Ascending aorta (tissue), 2 donors: ENCODE data around the gene VSIG10L2. TPM values are rescaled to one million over a fixed set of nuclear protein-coding genes. Genes with fewer than 3 reads are reported as not detected.
A peak's percentile ranks its signal among the peaks of the same experiment; 100 is the strongest.

Experiments used
- DNase-seq, 2 donors: peaks; one replicate each; pipeline ENCODE4 v3.0.0-alpha.2; 2019; ENCODE audit warnings: low spot score in 2 of 2
- H3K27ac ChIP-seq, 2 donors: fragments of 200-600 bp; sonication (generic); one replicate each; pipeline ENCODE4 v1.5.1; 2016 to 2017; ENCODE audit warnings: mild to moderate bottlenecking in 1 of 2
- H3K27me3 ChIP-seq: fragments of 200-600 bp; sonication (generic); one replicate; pipeline ENCODE4 v1.5.1; 2017
- H3K36me3 ChIP-seq, 2 donors: fragments of 200-600 bp; sonication (generic); one replicate each; pipeline ENCODE4 v1.5.1; 2016
- H3K4me1 ChIP-seq, 2 donors: fragments of 200-600 bp; sonication (generic); one replicate each; pipeline ENCODE4 v1.5.1; 2016 to 2017; ENCODE audit warnings: mild to moderate bottlenecking in 1 of 2
- H3K4me3 ChIP-seq, 2 donors: fragments of 200-600 bp; sonication (generic); one replicate each; pipeline ENCODE4 v1.5.1; 2016 to 2017; ENCODE audit warnings: mild to moderate bottlenecking in 1 of 2
- H3K9me3 ChIP-seq, 2 donors: fragments of 200-600 bp; sonication (generic); one replicate each; pipeline ENCODE4 v1.5.1; 2016
- CTCF ChIP-seq, 3 experiments: fragments of 200-600 bp in 2 of 3; fragments of 450-650 bp in 1 of 3; sonication (generic) in 2 of 3; IDR thresholded peaks; one replicate each; pipeline ENCODE4 v1.5.1; 2016 to 2019; ENCODE audit warnings: antibody characterized with exemption in 3 of 3, mild to moderate bottlenecking in 1 of 3, moderate library complexity in 1 of 3
- intact Hi-C: fragments of 100-400 bp; cut with DNase I; formaldehyde crosslinking; loops from one replicate; pipeline ENCODE4 v1.15.1; 2023
- total RNA-seq: library from RNA; depleted of rRNA; stranded (reverse); fragments of >200 nt; gene quantifications from one replicate; pipeline ENCODE4 v1.1.0, GENCODE V29; 2016

The VSIG10L2 gene
- not detected for total RNA-seq

GRCh38 chr11:125945797-125946520 lies at the start of gene VSIG10L2:
TSS of gene VSIG10L2 (plus strand) at chr11:125946044. CDS start at chr11:125946056, 12 bp downstream.
- Histone ChIP-seq H3K36me3 (no peaks in the 10 kb centered on the region), H3K9me3 (no peaks in the 10 kb centered on the region), H3K4me1 (no peaks in the 10 kb centered on the region), H3K27me3 (no peaks in the 10 kb centered on the region), H3K4me3 (no peak within 1 kb of the TSS), H3K27ac (no peak within 1 kb of the TSS)
- intact Hi-C loops = no loop called here
- no peak for TF ChIP-seq CTCF (IDR thresholded peaks at IDR 0.05)
- no peak for DNase-seq

GRCh38 chr11:125901872-125902271 lies 44.0 kb upstream of the VSIG10L2 start:
- H3K4me1 ChIP-seq = peaks cover 2 to 8% of the 10 kb centered on the region in 2 donors
- H3K36me3 ChIP-seq = peaks cover 7% of the 10 kb centered on the region in 2 donors
- H3K4me3 ChIP-seq = peak overlapping the region in 1 of 2 donors; percentile 61
- DNase-seq = no peak
- H3K27ac ChIP-seq = no peak overlapping the region
- peaks cover 5% of the 10 kb centered on the region for H3K27me3 ChIP-seq
- no peaks in the 10 kb centered on the region for H3K9me3 ChIP-seq
- intact Hi-C loops = loop anchor here (5.0 kb wide), 2 partner anchors 210 to 310 kb away; partner anchors contain the start of gene STT3A
- no peak for TF ChIP-seq CTCF (IDR thresholded peaks at IDR 0.05)

GRCh38 chr11:125902277-125902926 lies 43.4 kb upstream of the VSIG10L2 start:
- H3K27me3 ChIP-seq = peaks cover 5% of the 10 kb centered on the region
- H3K4me3 ChIP-seq = peak overlapping the region; percentile 61 to 63
- H3K27ac ChIP-seq = peak overlapping the region; percentile 66 to 83
- intact Hi-C loops = loop anchor here (5.0 kb wide), 2 partner anchors 210 to 310 kb away; partner anchors contain the start of gene STT3A
- TF ChIP-seq CTCF (IDR thresholded peaks at IDR 0.05) = no peak
- no peak for DNase-seq
- H3K4me1 ChIP-seq = peaks cover 2 to 8% of the 10 kb centered on the region in 2 donors
- H3K36me3 ChIP-seq = peaks cover 7% of the 10 kb centered on the region in 2 donors
- no peaks in the 10 kb centered on the region for H3K9me3 ChIP-seq

- peak within 1 kb of the TSS; percentile 66 to 83 for H3K27ac ChIP-seq
- H3K4me3 ChIP-seq = peak within 1 kb of the TSS; percentile 61 to 63
- H3K27me3 ChIP-seq = peaks cover 5% of the 10 kb centered on the region
- peaks cover 7% of the 10 kb centered on the region in 2 donors for H3K36me3 ChIP-seq
- H3K9me3 ChIP-seq = no peaks in the 10 kb centered on the region
- DNase-seq = peak; percentile 62 to 95
- peaks cover 2 to 8% of the 10 kb centered on the region in 2 donors for H3K4me1 ChIP-seq
- TF ChIP-seq CTCF (IDR thresholded peaks at IDR 0.05) = no peak
- intact Hi-C loops = loop anchor here (1.0 to 5.0 kb wide), 4 partner anchors 16 to 311 kb away; partner anchors contain the start of genes HYLS1 and STT3A
Observed at GRCh38 chr11:125902927-125903710, 42.7 kb upstream of the VSIG10L2 start, which contains the start of gene PUS3. TSS of gene PUS3 (minus strand) at chr11:125903206. CDS start at chr11:125896284, 6,922 bp downstream.
